ENCODE measurements around the gene CAD. TPM values are rescaled to one million over a fixed set of nuclear protein-coding genes. Genes with fewer than 3 reads are reported as not detected.

CAD gene
- 19.1 and 28.1 TPM in 2 replicates for total RNA-seq

GRCh38 chr2:27217173-27218121, at the start of gene CAD:
TSS of gene CAD (plus strand) at chr2:27217369. CDS start at chr2:27217552, 183 bp downstream.

GRCh38 chr2:27211943-27212625, 5.1 kb upstream of the CAD start, which contains the start of the genes ATRAID and SLC5A6:
TSS of gene ATRAID (plus strand) at chr2:27212041. CDS start at chr2:27212369, 328 bp downstream.
TSS of gene SLC5A6 (minus strand) at chr2:27212268. CDS start at chr2:27207650, 4,618 bp downstream.

GRCh38 chr2:27262379-27263286, 45.5 kb downstream of the CAD start, which contains the start of gene SLC30A3:
TSS of gene SLC30A3 (minus strand) at chr2:27263047. CDS start at chr2:27262906, 141 bp downstream.

GRCh38 chr2:27275211-27276150, 58.3 kb downstream of the CAD start, which contains the start of gene DNAJC5G:
TSS of gene DNAJC5G (plus strand) at chr2:27275433. CDS start at chr2:27276729, 1,296 bp downstream.

GRCh38 chr2:27281855-27282559, 64.8 kb downstream of the CAD start, which contains the start of gene TRIM54:
TSS of gene TRIM54 (plus strand) at chr2:27282429. CDS start at chr2:27282732, 303 bp downstream.

Other genes starting within 250 kb of the CAD start
- gene MAPRE3, start 246.7 kb upstream of the CAD start, total RNA-seq, result 4.4 and 5.8 TPM in 2 replicates
- gene TMEM214, start 184.4 kb upstream of the CAD start, total RNA-seq, result 68.0 and 68.5 TPM in 2 replicates
- gene AGBL5, start 165.7 kb upstream of the CAD start, total RNA-seq, result 21.8 and 23.3 TPM in 2 replicates
- gene OST4, start 145.7 kb upstream of the CAD start, total RNA-seq, result 201 and 215 TPM in 2 replicates
- gene EMILIN1, start 138.8 kb upstream of the CAD start, total RNA-seq, result 113 and 123 TPM in 2 replicates
- gene KHK, start 130.6 kb upstream of the CAD start, total RNA-seq, result 0.26 and 0.65 TPM in 2 replicates
- 6.9 and 15.8 TPM in 2 replicates for gene CGREF1, start 98.2 kb upstream of the CAD start, total RNA-seq
- 0.22 and 0.26 TPM in 2 replicates for gene ABHD1, start 93.6 kb upstream of the CAD start, total RNA-seq
- 29.9 and 40.6 TPM in 2 replicates for gene PREB, start 82.7 kb upstream of the CAD start, total RNA-seq
- gene PRR30, start 78.0 kb upstream of the CAD start, total RNA-seq, result not detected in 2 replicates
- under 0.01 TPM in 2 replicates for gene TCF23, start 68.4 kb upstream of the CAD start, total RNA-seq
- gene ATRAID, start 5.3 kb upstream of the CAD start, total RNA-seq, result 200 and 246 TPM in 2 replicates
- 14.6 and 15.4 TPM in 2 replicates for gene SLC5A6, start 5.1 kb upstream of the CAD start, total RNA-seq
- under 0.01 TPM in 1 of 2 replicates, not detected in the other for gene SLC30A3, start 45.7 kb downstream of the CAD start, total RNA-seq
- gene DNAJC5G, start 58.1 kb downstream of the CAD start, total RNA-seq, result not detected in 2 replicates
- not detected in 2 replicates for gene TRIM54, start 65.1 kb downstream of the CAD start, total RNA-seq
- gene UCN, start 91.1 kb downstream of the CAD start, total RNA-seq, result 0.39 and 1.4 TPM in 2 replicates
- 95.4 and 108 TPM in 2 replicates for gene MPV17, start 105.7 kb downstream of the CAD start, total RNA-seq
- gene GTF3C2, start 139.4 kb downstream of the CAD start, total RNA-seq, result 25.7 and 31.5 TPM in 2 replicates
- gene EIF2B4, start 153.0 kb downstream of the CAD start, total RNA-seq, result 26.1 and 27.3 TPM in 2 replicates
- gene SNX17, start 153.2 kb downstream of the CAD start, total RNA-seq, result 127 and 145 TPM in 2 replicates
- gene ZNF513, start 163.4 kb downstream of the CAD start, total RNA-seq, result 5.4 and 6.5 TPM in 2 replicates
- 51.8 and 52.4 TPM in 2 replicates for gene PPM1G, start 192.2 kb downstream of the CAD start, total RNA-seq
- gene NRBP1, start 211.3 kb downstream of the CAD start, total RNA-seq, result 135 and 145 TPM in 2 replicates
- gene KRTCAP3, start 225.0 kb downstream of the CAD start, total RNA-seq, result not detected in 2 replicates

All from articular chondrocyte of knee joint (primary cell).